Measurements from ENCODE around the gene SOX9. TPM values are rescaled to one million over a fixed set of nuclear protein-coding genes. Genes with fewer than 3 reads are reported as not detected.
A peak's percentile ranks its signal among the peaks of the same experiment; 100 is the strongest.

SOX9 gene
- polyA plus RNA-seq, 1 donor (not counting 4 experiments of a cell fraction or from before 2014, with no cell fraction given), result 15.8 TPM

GRCh38 chr17:72134608-72135394, 14.0 kb downstream of the SOX9 start:
- H3K27ac ChIP-seq (ENCODE audit: control insufficient read depth, insufficient read depth, low read length), result no peak overlapping the region
- DNase-seq (ENCODE audit: low read depth, low spot score) (no peak), FAIRE-seq (no peak)
- H4K20me1 ChIP-seq (ENCODE audit: control insufficient read depth, extremely low read depth, insufficient read depth, low read length), result no peaks in the 10 kb centered on the region
- H3K4me1 ChIP-seq (ENCODE audit: control insufficient read depth, extremely low read depth, insufficient read depth, low read length), result peaks cover 10% of the 10 kb centered on the region
- no peaks in the 10 kb centered on the region for H3K36me3 ChIP-seq (ENCODE audit: control insufficient read depth in 2 of 2, extremely low read depth in 1 of 2, insufficient read depth in 2 of 2, low read length in 2 of 2)
- no peak overlapping the region for H3K4me3 ChIP-seq (ENCODE audit: control insufficient read depth in 2 of 3, extremely low read depth in 1 of 3, insufficient read depth in 2 of 3, low read depth in 1 of 3, low read length in 3 of 3)
- no peaks in the 10 kb centered on the region for H3K79me2 ChIP-seq (ENCODE audit: control insufficient read depth, insufficient read depth, low read length)
- dilution Hi-C loops (cut with MboI; ENCODE audit: extremely low pct_ligation_motif_present, low sequenced_read_pairs), result no loop called here
- H3K9me1 ChIP-seq (ENCODE audit: control insufficient read depth, extremely low read depth, insufficient read depth, low read length), result no peaks in the 10 kb centered on the region
- H3K27me3 ChIP-seq (ENCODE audit: control insufficient read depth, extremely low read depth, insufficient read depth, low read length), result peaks cover 6% of the 10 kb centered on the region
- TF ChIP-seq CTCF (optimal IDR thresholded peaks at IDR 0.05 in 1 of 3, IDR thresholded peaks at IDR 0.05 in 1 of 3, conservative IDR thresholded peaks at IDR 0.05 in 1 of 3; ENCODE audit: extremely low read depth in 1 of 3, insufficient read depth in 2 of 3, low read length in 3 of 3) (no peak), EZH2 (IDR thresholded peaks at IDR 0.05; ENCODE audit: low read length) (no peak)
- H3K4me2 ChIP-seq (ENCODE audit: control insufficient read depth, extremely low read depth, insufficient read depth, low read depth, low read length), result peak overlapping the region; percentile 49
- no peaks in the 10 kb centered on the region for H3K9me3 ChIP-seq (ENCODE audit: control insufficient read depth, low read depth, low read length)
- no peak overlapping the region for H3K9ac ChIP-seq (ENCODE audit: control insufficient read depth, extremely low read depth, insufficient read depth, low read length)
- H2AFZ ChIP-seq (ENCODE audit: control insufficient read depth, low read length), result no peak overlapping the region

GRCh38 chr17:72135546-72136325, 14.9 kb downstream of the SOX9 start:
- Histone ChIP-seq H4K20me1 (ENCODE audit: control insufficient read depth, extremely low read depth, insufficient read depth, low read length) (no peaks in the 10 kb centered on the region), H3K4me1 (ENCODE audit: control insufficient read depth, extremely low read depth, insufficient read depth, low read length) (peaks cover 10% of the 10 kb centered on the region), H3K9me1 (ENCODE audit: control insufficient read depth, extremely low read depth, insufficient read depth, low read length) (no peaks in the 10 kb centered on the region), H2AFZ (ENCODE audit: control insufficient read depth, low read length) (no peak overlapping the region), H3K79me2 (ENCODE audit: control insufficient read depth, insufficient read depth, low read length) (no peaks in the 10 kb centered on the region), H3K4me3 (ENCODE audit: control insufficient read depth in 2 of 3, extremely low read depth in 1 of 3, insufficient read depth in 2 of 3, low read depth in 1 of 3, low read length in 3 of 3) (no peak overlapping the region), H3K36me3 (ENCODE audit: control insufficient read depth in 2 of 2, extremely low read depth in 1 of 2, insufficient read depth in 2 of 2, low read length in 2 of 2) (no peaks in the 10 kb centered on the region), H3K27me3 (ENCODE audit: control insufficient read depth, extremely low read depth, insufficient read depth, low read length) (peaks cover 6% of the 10 kb centered on the region), H3K27ac (ENCODE audit: control insufficient read depth, insufficient read depth, low read length) (no peak overlapping the region), H3K9me3 (ENCODE audit: control insufficient read depth, low read depth, low read length) (no peaks in the 10 kb centered on the region), H3K9ac (ENCODE audit: control insufficient read depth, extremely low read depth, insufficient read depth, low read length) (no peak overlapping the region), H3K4me2 (ENCODE audit: control insufficient read depth, extremely low read depth, insufficient read depth, low read depth, low read length) (no peak overlapping the region)
- FAIRE-seq, result no peak
- dilution Hi-C loops (cut with MboI; ENCODE audit: extremely low pct_ligation_motif_present, low sequenced_read_pairs), result no loop called here
- no peak for TF ChIP-seq CTCF (optimal IDR thresholded peaks at IDR 0.05 in 1 of 3, IDR thresholded peaks at IDR 0.05 in 1 of 3, conservative IDR thresholded peaks at IDR 0.05 in 1 of 3; ENCODE audit: extremely low read depth in 1 of 3, insufficient read depth in 2 of 3, low read length in 3 of 3)
- no peak for TF ChIP-seq EZH2 (IDR thresholded peaks at IDR 0.05; ENCODE audit: low read length)
- DNase-seq (ENCODE audit: low read depth, low spot score), result no peak

Data from keratinocyte (primary cell).